K562 treated with DMSO at 1 percent for 12 hours (cell line): ENCODE data around the gene PRPS1L1. TPM values are rescaled to one million over a fixed set of nuclear protein-coding genes. Genes with fewer than 3 reads are reported as not detected.

Experiments used
- total RNA-seq: library from RNA; unstranded; fragments of 300-600 nt; gene quantifications from 2 replicates; pipeline ENCODE4 v1.2.3, GENCODE V29; 2022; ENCODE audit not compliant: insufficient read depth

The PRPS1L1 gene
- total RNA-seq, result 0.94 and 1.2 TPM in 2 replicates

GRCh38 chr7:18027628-18028027 lies at the start of gene PRPS1L1:
TSS of gene PRPS1L1 (minus strand) at chr7:18027846.

Other genes starting within 250 kb of the PRPS1L1 start
- gene SNX13, start 87.4 kb downstream of the PRPS1L1 start, total RNA-seq, result 5.3 and 11.2 TPM in 2 replicates